SK-N-SH treated with all-trans-retinoic acid at 6 μM for 48 hours (cell line): ENCODE measurements around the gene RAD51B.

Source experiments
- BACH2 ChIP-seq: fragments of 250-450 bp; sonication (Bioruptor Pico); IDR thresholded peaks from 2 replicates; pipeline ENCODE4 v1.9.0; 2021; ENCODE audit warnings: mild to moderate bottlenecking, borderline replicate concordance
- CREB5 ChIP-seq: fragments of 250-450 bp; sonication (Bioruptor Pico); IDR thresholded peaks from 2 replicates; pipeline ENCODE4 v1.5.1; 2020; ENCODE audit warnings: low read depth, mild to moderate bottlenecking, moderate library complexity
- ESRRG ChIP-seq: fragments of 250-450 bp; sonication (Bioruptor Pico); IDR thresholded peaks from 2 replicates; pipeline ENCODE4 v1.6.1; 2021; ENCODE audit warnings: mild to moderate bottlenecking
- PATZ1 ChIP-seq: fragments of 250-450 bp; sonication (Bioruptor Pico); IDR thresholded peaks from 2 replicates; pipeline ENCODE4 v1.8.0; 2020; ENCODE audit warnings: mild to moderate bottlenecking, moderate library complexity, borderline replicate concordance
- PPARA ChIP-seq: fragments of 250-450 bp; sonication (Bioruptor Pico); IDR thresholded peaks from 2 replicates; pipeline ENCODE4 v1.5.0; 2020; ENCODE audit warnings: mild to moderate bottlenecking, borderline replicate concordance
- RARB ChIP-seq: fragments of 250-450 bp; sonication (Bioruptor Pico); IDR thresholded peaks from 2 replicates; pipeline ENCODE4 v1.8.0; 2021; ENCODE audit warnings: mild to moderate bottlenecking, moderate library complexity
- TCF4 ChIP-seq: fragments of 250-450 bp; sonication (Bioruptor Pico); IDR thresholded peaks from 2 replicates; pipeline ENCODE4 v1.8.0; 2021; ENCODE audit warnings: mild to moderate bottlenecking, moderate library complexity, borderline replicate concordance
- TSHZ2 ChIP-seq: fragments of 250-450 bp; sonication (Bioruptor Pico); IDR thresholded peaks from 2 replicates; pipeline ENCODE4 v1.5.0; 2020; ENCODE audit warnings: mild to moderate bottlenecking, moderate library complexity
- ZC3H10 ChIP-seq: fragments of 250-450 bp; sonication (Bioruptor Pico); IDR thresholded peaks from 2 replicates; pipeline ENCODE4 v1.5.1; 2021; ENCODE audit warnings: mild to moderate bottlenecking, moderate library complexity
- ZFP30 ChIP-seq: fragments of 450-650 bp; formaldehyde crosslinking; IDR thresholded peaks from 2 replicates; pipeline ENCODE4 v1.5.0; 2022; ENCODE audit warnings: mild to moderate bottlenecking, moderate library complexity
- ZNF565 ChIP-seq: fragments of 450-650 bp; formaldehyde crosslinking; conservative IDR thresholded peaks from 2 replicates; pipeline ENCODE4 v1.5.0; 2020; ENCODE audit warnings: low read depth, mild to moderate bottlenecking, moderate library complexity
- ZNF8 ChIP-seq: fragments of 450-650 bp; formaldehyde crosslinking; IDR thresholded peaks from 2 replicates; pipeline ENCODE4 v1.5.0; 2020; ENCODE audit warnings: mild to moderate bottlenecking, moderate library complexity

- TF ChIP-seq RARB (CRISPR knock-in tag): no peak
- no peak for TF ChIP-seq PPARA (CRISPR knock-in tag)
- TF ChIP-seq BACH2 (CRISPR knock-in tag): no peak
- no peak for TF ChIP-seq CREB5
- no peak for TF ChIP-seq ZNF565 (CRISPR knock-in tag)
- TF ChIP-seq ZNF8 (CRISPR knock-in tag): no peak
- no peak for TF ChIP-seq ESRRG (CRISPR knock-in tag)
- no peak for TF ChIP-seq TCF4 (CRISPR knock-in tag)
- TF ChIP-seq PATZ1: no peak
- no peak for TF ChIP-seq ZFP30 (CRISPR knock-in tag)
- TF ChIP-seq TSHZ2 (CRISPR knock-in tag): no peak
- TF ChIP-seq ZC3H10 (CRISPR knock-in tag): no peak
Measured at GRCh38 chr14:68664225-68664681, 844.7 kb downstream of the RAD51B start.
